ENCODE results near the gene ALDH1A2. TPM values are rescaled to one million over a fixed set of nuclear protein-coding genes. Genes with fewer than 3 reads are reported as not detected.

Gene ALDH1A2
- total RNA-seq, 2 donors from 2014 or later = 38.7 to 47.8 TPM

DNA sequence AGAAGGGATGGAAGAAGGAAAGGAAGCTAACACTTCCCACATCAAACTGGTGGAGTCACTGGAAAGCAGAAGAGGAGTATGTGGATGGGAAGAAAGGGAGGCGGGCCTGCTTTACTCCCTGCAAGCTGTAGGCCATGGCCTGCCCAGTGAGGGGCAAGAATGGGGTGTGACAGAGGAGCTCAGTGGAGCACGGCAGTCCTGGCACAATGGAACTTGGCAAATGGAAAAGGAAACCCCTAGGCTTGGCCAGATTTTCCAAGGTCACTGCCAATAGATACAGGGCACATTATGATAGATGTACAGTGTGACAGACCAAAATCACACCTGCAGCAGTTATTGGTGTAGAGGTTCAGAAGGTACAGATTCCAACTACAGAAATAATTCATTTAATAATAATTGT lies 111.6 kb downstream of the ALDH1A2 start:
- no peaks in the 10 kb centered on the region for H3K9me3 ChIP-seq
- TF ChIP-seq, protein P1, sequence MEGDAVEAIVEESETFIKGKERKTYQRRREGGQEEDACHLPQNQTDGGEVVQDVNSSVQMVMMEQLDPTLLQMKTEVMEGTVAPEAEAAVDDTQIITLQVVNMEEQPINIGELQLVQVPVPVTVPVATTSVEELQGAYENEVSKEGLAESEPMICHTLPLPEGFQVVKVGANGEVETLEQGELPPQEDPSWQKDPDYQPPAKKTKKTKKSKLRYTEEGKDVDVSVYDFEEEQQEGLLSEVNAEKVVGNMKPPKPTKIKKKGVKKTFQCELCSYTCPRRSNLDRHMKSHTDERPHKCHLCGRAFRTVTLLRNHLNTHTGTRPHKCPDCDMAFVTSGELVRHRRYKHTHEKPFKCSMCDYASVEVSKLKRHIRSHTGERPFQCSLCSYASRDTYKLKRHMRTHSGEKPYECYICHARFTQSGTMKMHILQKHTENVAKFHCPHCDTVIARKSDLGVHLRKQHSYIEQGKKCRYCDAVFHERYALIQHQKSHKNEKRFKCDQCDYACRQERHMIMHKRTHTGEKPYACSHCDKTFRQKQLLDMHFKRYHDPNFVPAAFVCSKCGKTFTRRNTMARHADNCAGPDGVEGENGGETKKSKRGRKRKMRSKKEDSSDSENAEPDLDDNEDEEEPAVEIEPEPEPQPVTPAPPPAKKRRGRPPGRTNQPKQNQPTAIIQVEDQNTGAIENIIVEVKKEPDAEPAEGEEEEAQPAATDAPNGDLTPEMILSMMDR (IDR thresholded peaks at IDR 0.05) = no peak

DNA sequence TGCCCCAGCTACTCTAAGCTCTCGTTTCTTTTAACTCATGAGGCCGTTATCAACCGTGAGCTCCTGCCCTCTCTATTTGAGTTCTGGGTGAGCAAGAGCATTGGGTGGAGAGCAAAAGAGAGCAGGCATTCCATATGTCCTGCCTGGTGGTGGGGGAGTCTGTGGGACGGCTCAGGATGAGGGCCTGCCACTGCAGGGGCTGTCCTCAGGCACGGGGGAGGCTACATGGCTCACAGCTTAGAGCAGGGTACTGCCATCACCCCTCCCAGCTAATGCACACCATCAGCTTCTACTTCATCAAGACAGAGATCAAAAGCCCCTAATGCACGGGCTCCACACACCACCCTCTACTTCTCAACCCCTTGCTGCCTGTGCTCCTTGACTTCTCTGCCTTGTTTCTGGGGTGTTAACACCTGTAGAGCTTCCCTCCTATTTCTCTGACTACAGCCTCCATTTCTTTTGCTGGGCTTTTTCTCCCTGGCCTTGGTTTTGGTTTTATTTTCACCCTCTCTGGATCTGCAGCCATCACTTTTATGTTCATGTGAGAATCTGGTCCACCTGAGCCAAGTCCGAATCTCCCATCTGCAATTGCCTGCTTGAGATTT lies 114.1 kb downstream of the ALDH1A2 start:
- H3K9me3 ChIP-seq = no peaks in the 10 kb centered on the region
- no peaks in the 10 kb centered on the region for H3K36me3 ChIP-seq
- H3K27ac ChIP-seq = no peak overlapping the region
- TF ChIP-seq, protein P1 (IDR thresholded peaks at IDR 0.05) = no peak
- no peak overlapping the region for H3K4me3 ChIP-seq
- no peak for DNase-seq (ENCODE audit: low spot score)
- no peaks in the 10 kb centered on the region for H3K4me1 ChIP-seq
- no peaks in the 10 kb centered on the region for H3K27me3 ChIP-seq

More for the DNA sequence above, 111.6 kb downstream of the ALDH1A2 start:
- Histone ChIP-seq H3K36me3 (no peaks in the 10 kb centered on the region), H3K27ac (no peak overlapping the region), H3K4me3 (no peak overlapping the region), H3K27me3 (no peaks in the 10 kb centered on the region), H3K4me1 (no peaks in the 10 kb centered on the region)
- DNase-seq (ENCODE audit: low spot score) = no peak

DNA sequence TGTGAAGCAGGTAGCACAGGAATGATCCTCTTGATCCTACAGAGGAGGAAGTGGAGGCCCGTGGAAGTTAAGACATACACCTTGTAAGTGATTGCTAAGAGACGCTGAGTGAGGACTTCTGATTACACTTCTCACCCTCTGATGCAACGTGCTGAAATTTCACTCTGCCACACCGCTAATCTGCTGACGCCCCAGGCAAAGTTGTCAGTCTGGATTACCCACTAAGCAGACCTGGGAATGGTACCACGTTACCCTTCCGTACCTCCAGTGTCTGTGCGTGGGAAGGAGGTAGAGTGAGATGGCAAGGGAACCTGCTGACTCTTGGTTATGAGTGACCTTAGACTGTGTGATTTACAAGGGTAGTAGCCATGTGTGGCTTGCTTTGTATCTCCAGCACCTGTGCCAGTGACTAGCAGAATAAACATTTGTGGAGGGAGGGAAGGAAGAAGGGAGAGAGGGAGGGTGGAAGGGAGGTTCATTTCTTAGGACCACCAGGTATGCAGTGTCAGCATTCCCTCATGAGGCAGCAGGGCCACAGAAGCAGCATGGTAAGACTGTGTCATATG lies 115.0 kb downstream of the ALDH1A2 start:
- TF ChIP-seq, protein P1 (IDR thresholded peaks at IDR 0.05) = no peak
- no peaks in the 10 kb centered on the region for H3K4me1 ChIP-seq
- H3K9me3 ChIP-seq = no peaks in the 10 kb centered on the region
- no peaks in the 10 kb centered on the region for H3K27me3 ChIP-seq
- H3K4me3 ChIP-seq = no peak overlapping the region
- no peak overlapping the region for H3K27ac ChIP-seq
- no peaks in the 10 kb centered on the region for H3K36me3 ChIP-seq
- DNase-seq (ENCODE audit: low spot score) = no peak

DNA sequence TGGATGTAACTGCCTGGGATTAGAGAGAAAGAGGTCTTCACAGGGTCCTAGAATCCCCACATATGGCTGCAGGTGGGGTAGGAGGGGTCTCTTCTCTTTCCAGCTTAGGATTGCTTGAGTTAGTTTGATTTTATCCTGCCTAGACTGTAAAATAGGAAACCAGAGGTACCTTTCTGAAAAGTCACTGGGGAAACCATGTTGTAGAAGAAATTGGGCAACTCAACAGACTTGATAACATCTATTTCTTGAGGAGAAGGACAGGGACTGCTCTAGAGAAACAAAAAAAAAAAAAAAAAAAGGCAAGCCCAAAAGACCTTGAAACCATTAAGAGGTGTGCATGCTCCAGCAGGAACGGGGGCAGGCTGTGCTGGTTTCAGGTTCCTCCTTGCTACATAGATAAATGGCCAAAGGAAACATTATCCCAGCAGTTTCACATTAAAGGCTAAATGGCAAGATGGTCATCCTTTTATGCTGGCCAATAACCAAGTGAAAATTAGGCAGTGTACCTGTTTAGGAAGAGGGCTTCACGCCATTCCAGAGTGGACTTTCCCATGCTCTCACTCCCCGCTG lies 116.1 kb downstream of the ALDH1A2 start:
- no peaks in the 10 kb centered on the region for H3K36me3 ChIP-seq
- no peaks in the 10 kb centered on the region for H3K9me3 ChIP-seq
- no peaks in the 10 kb centered on the region for H3K27me3 ChIP-seq
- TF ChIP-seq, protein P1 (IDR thresholded peaks at IDR 0.05) = no peak
- DNase-seq (ENCODE audit: low spot score) = no peak
- no peaks in the 10 kb centered on the region for H3K4me1 ChIP-seq
- H3K27ac ChIP-seq = no peak overlapping the region
- no peak overlapping the region for H3K4me3 ChIP-seq

DNA sequence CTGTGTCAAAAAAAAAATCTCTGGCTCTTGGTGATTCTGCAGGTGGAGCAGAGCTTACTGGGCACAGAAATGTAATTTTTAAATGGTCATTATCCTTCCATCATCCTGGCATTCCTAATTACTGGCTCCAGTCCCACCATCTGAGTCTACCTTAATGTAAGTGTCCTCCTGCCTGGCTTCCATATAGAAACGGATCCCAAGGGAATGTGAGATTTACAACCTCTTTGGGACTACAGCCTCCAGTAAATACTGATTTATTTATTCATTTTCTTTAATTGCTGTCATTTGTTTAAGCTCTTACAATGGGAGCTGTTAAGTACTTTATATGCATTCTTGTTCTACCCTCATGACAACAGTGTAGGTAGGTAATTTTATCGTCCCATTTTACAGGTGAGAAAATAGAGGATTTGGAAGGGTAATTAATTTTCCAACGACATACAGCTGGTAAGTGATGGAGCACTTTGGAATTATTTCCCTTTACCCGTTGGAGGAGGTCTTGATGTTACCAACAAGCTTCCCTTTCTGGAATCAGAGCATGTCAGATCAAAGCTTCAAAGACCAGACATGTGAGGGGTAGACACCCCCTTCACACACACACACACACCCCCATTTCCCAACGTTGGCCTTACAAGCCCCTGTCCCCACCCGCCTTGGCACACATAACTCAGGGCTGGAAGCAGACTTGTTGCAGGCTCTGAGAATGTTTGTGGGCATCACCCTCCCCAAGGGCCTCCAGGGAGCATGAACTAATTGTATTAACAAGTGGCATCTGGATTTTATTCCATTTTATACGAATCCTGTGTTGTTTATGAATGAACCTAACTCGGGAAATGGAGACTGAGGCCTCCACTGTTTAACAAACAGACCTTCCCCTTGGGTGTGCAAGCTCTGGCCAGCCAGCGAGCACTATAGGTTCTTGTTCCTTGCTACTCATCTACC lies 116.9 kb downstream of the ALDH1A2 start:
- Histone ChIP-seq H3K4me1 (no peaks in the 10 kb centered on the region), H3K4me3 (no peak overlapping the region), H3K9me3 (no peaks in the 10 kb centered on the region), H3K27ac (no peak overlapping the region), H3K36me3 (no peaks in the 10 kb centered on the region), H3K27me3 (no peaks in the 10 kb centered on the region)
- DNase-seq (ENCODE audit: low spot score) = no peak
- TF ChIP-seq, protein P1 (IDR thresholded peaks at IDR 0.05) = no peak
